T-helper 22 cell (primary cell): Measurements from ENCODE around the gene BDH1.
"Not testable (repeated sequence)": the region's sequence is repeated elsewhere in the genome, so short reads cannot be mapped to it uniquely, and the experiment has no call there.

Experiments used
- DNase-seq: peaks from one replicate; pipeline ENCODE4 v3.0.0-alpha.2; 2020; ENCODE audit warnings: low read depth

BDH1 gene

DNA sequence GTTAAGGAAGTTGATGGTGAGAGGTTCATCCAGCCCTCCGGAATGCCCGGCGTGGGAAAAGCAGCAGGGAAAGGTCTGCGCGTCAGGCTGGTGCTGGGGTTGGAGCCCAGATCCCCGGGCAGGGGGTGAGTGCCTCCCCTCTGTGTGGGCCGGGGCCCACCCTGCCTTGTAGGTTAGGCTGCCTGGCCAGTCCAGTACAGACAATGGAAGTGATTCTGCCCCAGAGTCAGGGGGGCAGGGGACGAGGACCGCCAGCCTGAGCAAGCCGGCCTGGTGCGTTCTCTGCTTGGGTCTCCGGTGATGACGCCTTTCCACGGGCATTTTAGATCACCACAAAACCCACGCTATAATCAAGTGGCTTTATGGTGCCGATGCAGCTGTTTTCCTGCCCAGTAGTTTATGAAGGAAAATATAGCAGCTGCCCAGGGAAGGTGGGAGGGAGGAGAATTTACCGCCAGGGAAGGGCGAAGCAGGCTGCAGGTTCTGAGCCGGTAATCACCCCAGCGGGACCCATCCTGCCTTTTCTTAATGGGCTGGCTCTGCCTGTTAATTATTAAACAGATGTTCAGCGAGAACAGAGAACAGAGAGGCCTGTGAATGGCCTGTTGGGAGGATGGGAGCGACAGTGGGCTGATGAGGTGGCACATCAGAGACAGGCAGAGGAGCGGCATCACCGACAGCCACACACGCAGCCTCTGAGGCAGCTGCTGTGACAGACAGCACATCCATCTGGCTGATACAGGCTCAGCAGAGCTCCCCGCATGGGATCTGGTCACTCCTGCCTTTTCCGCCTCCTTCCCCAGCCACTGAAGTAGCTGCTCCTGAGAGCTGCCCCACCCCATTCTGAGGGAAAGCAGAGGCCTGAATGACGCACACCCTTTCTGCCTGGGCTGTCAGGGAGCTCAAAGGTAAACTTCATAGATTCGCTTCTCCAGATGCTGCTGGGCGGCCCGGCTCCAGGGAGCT lies 35.2 kb downstream of the BDH1 start:
- no peak for DNase-seq

DNA sequence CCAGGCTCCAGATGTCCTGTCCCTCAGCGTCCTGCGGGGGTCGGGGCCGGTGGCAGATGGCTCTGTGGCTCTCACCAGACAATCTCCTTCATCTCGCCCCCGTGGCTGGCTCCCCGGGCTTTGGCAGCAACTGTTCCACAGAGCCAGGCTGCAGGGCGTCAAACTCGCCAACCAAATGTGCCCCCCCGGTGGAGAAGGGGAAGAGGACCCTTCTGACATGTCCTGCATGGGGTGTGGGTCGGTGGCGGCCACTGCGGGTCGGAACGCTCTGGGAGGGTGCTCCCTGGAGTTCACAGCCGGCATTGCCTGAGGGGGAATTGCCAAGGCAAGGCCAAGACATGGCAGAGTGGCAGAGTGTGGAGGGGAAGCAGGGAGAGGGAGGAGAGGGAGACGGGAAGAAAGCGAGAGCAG lies 36.0 kb downstream of the BDH1 start:
- no peak for DNase-seq

DNA sequence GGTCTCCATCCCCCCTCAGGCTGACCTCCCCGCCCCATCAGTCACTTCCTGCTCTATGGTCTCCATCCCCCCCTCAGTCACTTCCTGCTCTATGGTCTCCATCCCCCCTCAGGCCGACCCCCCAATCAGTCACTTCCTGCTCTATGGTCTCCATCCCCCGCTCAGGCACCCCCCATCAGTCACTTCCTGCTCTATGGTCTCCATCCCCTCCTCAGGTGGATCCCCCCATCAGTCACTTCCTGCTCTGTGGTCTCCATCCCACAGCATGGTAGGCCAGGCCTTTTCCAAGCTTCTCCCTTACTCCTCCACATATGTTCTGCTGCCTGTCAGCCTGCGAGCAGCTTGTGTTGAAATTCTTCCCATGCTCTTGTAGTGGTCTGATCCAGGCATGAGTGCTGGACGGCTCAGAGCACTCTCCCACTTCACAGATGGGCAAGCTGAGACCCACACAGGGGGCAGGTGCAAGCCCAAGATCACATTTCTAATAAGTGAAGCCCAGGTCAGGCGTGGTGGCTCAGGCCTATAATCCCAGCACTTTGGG lies 36.8 kb downstream of the BDH1 start:
- DNase-seq: peak; percentile 16

DNA sequence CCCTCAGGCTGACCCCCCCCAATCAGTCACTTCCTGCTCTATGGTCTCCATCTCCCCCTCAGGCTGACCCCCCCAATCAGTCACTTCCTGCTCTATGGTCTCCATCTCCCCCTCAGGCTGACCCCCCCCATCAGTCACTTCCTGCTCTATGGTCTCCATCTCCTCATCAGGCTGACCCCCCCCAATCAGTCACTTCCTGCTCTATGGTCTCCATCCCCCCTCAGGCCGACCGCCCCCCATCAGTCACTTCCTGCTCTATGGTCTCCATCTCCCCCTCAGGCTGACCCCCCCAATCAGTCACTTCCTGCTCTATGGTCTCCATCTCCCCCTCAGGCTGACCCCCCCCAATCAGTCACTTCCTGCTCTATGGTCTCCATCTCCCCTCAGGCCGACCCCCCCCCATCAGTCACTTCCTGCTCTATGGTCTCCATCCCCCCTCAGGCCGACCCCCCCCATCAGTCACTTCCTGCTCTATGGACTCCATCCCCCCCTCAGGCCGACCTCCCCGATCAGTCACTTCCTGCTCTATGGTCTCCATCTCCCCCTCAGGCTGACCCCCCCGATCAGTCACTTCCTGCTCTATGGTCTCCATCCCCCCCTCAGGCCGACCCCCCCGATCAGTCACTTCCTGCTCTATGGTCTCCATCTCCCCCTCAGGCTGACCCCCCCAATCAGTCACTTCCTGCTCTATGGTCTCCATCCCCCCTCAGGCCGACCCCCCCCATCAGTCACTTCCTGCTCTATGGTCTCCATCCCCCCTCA lies 37.7 kb downstream of the BDH1 start:
- DNase-seq: not testable (repeated sequence)

DNA sequence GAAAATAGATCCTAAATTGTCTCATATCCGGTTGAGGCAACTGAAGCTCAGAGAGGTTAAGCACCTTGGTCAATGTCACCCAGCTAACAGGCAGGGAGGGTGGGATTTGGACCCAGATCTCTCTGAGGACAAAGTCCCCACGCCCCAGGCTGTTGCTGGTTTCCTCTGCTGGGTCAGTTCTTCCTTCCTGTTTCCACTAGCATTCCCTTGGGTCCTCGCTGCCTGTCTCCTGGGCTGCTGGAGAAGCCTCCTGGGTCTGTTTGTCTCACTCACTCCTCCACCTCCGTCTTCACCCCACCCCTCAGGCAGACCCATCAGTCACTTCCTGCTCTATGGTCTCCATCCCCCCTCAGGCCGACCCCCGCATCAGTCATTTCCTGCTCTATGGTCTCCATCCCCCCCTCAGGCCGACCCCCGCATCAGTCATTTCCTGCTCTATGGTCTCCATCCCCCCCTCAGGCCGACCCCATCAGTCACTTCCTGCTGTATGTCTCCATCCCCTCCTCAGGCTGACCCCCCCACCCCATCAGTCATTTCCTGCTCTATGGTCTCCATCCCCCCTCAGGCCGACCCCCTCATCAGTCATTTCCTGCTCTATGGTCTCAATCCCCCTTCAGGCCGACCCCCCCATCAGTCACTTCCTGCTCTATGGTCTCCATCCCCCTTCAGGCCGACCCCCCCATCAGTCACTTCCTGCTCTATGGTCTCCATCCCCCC lies 38.7 kb downstream of the BDH1 start:
- DNase-seq: not testable (repeated sequence)

DNA sequence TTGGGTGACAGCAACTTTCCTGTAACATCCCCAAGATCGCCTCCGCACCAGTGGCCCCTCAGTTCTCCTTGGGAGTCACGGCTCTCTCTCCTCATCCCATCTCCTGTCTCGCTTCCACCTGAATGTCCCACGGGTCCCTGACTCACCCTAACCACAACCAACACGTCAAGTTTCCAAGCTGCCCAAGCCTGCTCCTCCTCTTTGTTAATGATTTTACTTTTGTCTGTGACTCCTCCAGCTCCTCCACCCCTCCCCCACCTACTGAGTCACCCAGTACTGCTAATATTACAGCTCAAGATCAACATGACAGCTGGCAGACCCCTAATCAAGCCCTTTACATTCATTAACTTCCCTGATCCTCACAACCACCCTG lies 39.3 kb downstream of the BDH1 start:
- DNase-seq: no peak

DNA sequence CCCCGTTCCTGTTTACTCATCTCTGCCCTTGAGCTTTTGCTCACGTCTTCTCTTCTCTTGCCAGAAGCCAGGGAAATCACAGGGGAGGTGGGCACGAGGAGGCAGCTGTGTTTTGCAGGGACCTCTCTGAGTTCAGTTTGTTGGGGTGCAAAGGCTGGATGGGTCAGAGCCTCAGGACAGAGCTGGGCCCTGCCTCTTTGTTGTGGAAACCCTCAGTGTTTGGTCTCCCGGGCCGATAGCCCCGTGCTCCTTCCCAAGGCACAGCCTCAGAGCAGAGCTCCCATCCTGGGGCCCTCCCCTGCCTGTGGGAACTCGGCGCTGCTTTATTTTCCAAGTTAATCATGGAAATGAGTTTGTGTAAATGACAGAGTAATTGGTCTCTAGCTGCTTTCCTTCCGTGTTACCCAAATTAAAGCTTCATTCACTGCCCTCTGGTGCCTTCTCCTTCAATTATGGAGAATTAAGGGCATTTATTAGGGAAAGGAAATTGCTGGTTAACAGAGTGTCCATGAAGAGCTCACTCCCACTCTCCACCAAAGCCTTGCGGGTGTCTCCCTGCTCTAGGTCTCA lies 40.9 kb downstream of the BDH1 start:
- no peak for DNase-seq

DNA sequence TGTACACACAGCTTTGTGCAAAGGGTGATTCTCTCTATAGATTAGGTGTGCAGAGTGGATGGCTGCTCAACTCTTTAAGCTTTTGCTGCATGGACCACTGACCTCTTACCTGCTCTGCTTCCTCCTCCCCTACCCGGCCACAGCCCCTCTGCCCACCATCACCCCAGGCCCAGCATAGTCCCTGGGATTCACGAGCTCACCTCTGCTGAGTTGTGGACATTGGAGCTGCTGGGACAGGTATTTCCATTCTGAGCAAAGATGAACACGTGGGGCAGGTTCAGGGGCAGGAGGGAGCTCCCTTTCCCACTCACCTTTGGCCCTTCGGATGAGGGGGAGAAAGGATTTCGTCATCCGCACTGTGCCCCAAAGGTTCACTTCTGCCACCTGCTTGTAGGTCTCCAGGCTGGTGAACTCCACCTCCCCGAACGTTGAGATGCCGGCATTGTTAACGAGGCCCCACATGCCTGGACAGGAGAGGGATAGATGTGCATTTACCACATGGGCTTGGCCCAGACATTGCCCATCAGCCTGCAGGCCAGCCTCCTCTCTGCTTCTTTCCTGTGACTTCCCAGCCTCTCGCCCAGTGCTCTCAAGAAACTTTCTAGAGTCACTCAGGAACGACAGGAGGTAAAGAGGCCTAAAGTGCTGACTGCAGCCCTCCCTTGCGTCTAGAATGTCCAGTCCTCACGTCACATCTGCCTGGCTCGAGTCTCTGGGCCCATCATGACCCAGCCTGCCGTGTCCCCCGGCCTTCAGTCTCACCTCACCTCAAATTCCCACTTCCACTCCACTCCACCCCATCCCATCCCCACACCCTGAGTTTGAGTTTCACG lies 41.6 kb downstream of the BDH1 start:
- DNase-seq: no peak

DNA sequence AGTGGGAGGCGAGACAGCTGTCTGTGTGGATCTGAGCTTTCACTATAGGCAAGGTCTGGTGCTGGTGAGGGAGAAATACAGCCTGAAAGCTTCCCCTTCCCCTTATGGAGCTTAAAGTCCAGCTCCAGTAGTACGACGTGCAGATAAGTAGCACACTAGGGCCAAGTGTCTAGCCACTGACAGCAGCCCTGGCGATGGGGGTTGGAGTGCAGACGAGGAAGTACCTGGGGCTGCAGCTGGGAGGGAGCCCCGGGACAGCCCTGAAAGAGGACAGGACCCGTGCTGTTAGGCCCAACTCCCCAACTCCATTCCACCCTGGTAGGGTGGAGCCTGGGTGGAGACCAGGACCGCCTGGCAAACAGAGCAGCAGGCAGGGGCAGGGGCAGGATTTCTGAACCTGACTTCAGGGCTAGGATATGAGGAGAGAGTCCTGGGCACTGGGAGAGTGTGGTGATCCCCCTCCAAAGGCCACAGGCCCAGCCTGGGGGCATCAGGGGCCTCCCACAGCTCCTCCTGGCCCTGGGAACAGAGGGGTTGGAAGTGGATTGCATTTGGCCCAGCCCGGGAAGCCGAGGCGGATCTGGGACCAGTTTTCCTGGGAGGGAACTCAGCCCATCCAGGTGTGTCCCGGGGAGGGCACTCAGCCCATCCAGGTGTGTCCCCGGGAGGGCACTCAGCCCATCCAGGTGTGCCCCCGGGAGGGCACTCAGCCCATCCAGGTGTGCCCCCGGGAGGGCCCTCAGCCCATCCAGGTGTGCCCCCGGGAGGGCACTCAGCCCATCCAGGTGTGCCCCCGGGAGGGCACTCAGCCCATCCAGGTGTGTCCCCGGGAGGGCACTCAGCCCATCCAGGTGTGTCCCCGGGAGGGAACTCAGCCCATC lies 42.8 kb downstream of the BDH1 start:
- DNase-seq: no peak

DNA sequence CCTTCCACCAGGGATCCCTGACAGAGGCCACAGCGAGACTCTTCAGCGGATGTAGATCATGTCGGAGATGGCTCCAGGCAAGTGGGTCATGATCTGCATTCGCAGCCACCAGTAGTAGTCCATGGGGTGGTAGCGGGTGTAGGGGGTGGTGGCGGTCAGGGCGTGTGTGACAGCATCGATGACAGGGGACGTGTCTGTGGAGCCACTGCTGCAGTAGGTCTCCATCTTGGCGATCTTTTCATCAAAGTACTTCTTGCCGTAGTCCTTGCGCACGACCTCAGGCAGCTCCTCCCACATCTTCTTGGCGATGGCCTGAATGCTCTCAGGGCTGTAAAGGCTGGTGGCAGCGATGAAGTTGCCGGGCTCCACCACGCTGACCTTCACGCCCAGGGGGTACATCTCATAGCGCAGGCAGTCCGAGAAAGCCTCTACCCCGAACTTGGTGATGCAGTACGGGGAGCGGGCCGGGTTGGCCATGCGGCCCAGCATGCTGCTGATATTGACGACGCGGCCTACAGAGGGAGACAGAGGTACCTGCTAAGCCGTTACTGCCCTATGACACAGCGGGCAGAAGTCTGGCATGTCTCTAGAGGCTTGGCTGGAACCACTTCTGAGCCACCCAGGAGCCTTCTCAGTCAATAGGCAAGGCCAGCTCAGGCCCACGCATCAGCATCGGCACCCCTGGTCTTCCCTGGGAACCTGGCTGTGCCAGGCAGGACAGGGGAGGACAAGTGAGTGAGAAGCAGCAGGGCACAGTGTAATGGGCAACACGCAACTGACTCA lies 43.7 kb downstream of the BDH1 start:
- no peak for DNase-seq

DNA sequence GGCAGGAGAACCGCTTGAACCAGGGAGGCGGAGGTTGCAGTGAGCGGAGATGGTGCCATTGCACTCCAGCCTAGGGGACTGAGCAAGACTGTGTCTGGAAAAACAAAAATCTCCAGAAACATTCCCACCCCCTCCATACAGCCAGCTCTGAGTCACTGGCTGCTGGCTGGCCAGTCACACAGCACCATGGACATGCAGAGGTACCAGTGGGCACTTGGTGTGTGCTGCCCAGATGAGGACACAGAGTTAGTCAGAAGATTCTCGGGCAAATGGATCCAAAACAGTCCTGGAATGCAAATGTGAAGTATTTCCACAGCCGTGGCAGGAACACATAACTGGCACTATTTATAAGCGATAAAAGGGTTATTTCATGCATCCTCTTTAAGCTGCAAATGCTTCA lies 44.6 kb downstream of the BDH1 start:
- DNase-seq: no peak

DNA sequence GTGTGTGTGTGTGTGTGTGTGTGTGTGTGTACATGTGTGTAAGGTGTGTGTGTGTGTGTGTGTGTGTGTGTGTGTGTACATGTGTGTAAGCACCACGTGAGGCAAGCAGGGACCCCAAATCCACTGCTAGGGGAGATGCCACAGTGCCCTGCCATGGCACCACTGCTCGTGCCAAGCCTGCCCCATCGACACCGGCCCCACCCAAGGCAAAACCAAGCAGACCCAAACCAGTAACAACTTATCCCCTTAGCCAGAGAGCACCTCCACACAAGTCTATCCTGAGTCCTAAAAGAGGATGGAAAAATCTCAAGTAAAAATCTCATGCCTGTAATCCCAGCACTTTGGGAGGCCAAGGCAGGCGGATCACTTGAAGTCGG lies 45.1 kb downstream of the BDH1 start:
- no peak for DNase-seq

DNA sequence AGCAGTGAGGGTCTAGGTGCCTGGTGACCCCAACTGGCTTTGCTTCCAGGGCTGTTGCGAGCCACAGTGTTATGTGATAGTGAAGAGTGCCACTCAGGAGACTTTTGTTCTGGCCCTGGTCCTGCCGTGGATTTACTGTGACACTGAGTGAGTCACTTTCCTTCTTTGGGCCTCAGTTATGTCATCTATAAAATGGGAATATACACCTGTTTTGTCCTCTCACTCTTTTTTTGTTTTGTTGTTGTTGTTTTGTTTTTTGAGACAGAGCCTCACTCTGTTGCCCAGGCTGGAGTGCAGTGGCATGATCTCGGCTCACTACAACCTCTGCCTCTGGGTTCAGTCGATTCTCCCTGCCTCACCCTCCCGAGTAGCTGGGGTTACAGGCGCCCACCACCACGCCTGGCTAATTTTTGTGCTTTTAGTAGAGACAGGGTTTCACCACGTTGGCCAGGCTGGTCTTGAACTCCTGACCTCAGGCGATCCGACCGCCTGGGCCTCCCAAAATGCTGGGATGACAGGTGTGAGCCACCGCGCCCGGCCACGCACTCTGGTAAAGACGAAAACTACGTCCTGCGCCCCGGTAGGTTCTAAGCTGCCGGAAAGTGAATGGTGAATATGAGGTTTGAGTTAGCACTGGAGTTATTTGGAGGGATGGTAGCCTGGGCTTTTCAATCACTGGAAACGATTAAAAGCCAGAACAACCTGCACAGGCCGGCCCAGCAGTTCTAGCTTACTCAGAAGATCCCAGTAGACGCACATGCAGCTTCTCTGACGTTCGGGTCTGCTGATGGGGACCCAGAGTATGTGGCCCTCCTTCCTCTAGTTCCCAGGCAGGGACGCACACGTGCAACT lies 46.6 kb downstream of the BDH1 start:
- no peak for DNase-seq

DNA sequence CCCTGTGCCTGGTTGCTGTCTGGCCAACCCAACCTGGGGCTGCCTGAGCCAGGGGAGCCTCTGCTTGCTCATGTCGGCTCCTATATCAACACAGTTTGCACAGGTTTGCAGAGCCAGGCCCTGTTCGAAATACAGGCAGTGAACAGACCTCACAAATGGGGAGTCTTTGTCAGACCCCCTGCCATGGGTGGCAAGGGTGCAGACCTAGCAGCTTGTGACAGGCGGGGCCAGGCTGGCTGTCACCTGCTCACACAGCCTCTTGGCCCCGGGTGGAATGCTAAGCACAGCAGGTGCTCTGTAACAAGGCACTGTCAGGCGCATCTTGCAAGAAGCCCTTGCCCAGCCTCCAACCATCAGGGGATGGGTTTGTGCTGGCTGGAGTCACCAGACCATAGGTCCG lies 47.3 kb downstream of the BDH1 start:
- no peak for DNase-seq

DNA sequence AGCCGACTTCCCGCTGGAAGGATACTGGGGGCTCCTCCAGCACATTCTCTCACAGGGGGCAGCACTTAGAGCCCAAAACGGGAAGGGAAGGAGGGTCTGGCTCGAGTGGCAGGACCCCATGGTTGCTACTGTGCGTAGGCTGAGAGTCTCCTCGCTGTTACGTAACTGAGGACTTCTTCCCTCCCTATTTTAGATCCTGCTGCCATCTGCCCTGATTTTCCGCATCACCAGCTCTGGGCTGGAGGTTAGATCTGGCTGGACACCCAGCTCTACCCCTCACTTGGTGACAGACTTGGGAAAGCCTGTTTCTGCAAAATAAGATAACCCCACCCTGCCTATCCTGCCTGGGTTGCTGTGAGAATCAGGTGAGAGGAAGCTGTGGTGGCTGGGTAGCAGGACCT lies 47.7 kb downstream of the BDH1 start:
- DNase-seq: no peak

DNA sequence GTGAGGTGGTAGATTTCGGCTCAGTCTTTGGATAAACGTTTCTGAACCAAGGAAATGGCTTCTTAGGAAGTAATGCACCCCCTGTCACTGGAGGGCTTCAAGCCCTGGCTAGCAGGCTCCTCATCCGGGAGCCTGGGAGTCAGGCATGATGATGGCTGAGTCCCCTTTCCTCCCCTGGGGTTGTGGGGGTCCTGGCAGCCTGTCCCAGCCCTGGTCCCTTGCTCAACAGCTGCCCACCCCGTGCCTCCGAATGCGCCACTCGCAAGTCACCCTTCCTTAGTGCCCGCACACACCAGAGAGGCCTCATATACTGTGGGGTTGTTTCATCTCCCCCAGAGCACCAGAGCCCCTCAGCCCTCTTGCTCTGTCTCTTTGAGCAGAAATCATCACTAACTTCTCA lies 48.2 kb downstream of the BDH1 start:
- DNase-seq: no peak

DNA sequence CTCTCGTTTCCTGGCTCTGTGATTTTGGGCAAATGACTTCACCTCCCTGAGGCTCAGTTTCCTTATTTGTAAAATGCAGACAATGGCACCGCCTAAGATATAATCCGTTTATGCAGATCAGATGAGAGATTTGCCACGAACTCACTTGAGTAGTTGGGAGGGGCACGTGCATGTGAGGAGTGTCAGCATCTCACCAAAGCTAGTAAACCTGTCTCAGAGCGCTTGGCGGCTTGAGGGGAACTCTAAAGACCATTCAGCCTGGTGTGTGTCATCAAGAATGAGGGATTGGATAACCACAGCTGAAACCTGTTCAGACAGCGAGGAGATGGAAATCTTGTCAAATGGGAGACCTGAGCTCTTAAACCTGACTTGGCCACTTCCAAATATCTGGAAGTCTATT lies 48.7 kb downstream of the BDH1 start:
- no peak for DNase-seq

DNA sequence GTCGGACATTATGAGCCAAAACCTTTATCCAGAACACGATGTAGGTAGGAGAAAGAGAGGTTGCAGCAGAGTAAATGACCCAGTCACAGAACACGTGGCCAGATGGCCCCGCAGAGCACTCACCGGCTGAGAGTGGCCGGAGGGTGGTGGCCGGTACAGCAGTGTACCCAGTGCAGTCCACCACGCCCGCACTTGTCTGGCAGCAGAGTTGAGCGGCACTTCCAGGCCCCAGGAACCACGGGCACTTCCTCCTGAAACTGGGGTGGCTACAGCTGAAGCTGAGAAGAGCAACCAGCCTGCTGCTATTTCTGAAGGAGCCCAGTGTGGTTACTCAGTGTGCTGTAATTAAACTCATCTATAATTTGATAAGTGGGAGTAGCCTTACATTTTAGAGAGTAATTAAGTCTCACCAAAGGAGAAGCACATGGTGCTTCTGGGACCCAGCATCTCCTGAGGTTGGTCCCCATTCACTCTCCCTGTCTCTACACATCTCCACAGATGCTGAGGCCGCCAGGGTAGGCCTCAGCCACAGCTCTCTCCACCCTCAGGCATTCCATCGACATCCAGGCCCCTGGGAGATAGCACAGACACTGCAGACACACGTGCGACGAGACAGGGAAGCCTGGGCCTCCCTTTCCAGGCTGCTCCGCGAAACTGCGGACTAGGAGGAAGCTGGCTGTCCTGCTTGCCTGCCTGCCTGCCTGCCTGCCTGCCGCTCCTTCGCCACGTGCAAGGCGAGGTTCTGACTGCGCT lies 49.8 kb downstream of the BDH1 start:
- no peak for DNase-seq
